Measurements from ENCODE around the gene MARCHF3.
A peak's percentile ranks its signal among the peaks of the same experiment; 100 is the strongest.
"Not testable (repeated sequence)": the region's sequence is repeated elsewhere in the genome, so short reads cannot be mapped to it uniquely, and the experiment has no call there.

Gene MARCHF3, protein sequence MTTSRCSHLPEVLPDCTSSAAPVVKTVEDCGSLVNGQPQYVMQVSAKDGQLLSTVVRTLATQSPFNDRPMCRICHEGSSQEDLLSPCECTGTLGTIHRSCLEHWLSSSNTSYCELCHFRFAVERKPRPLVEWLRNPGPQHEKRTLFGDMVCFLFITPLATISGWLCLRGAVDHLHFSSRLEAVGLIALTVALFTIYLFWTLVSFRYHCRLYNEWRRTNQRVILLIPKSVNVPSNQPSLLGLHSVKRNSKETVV

DNA sequence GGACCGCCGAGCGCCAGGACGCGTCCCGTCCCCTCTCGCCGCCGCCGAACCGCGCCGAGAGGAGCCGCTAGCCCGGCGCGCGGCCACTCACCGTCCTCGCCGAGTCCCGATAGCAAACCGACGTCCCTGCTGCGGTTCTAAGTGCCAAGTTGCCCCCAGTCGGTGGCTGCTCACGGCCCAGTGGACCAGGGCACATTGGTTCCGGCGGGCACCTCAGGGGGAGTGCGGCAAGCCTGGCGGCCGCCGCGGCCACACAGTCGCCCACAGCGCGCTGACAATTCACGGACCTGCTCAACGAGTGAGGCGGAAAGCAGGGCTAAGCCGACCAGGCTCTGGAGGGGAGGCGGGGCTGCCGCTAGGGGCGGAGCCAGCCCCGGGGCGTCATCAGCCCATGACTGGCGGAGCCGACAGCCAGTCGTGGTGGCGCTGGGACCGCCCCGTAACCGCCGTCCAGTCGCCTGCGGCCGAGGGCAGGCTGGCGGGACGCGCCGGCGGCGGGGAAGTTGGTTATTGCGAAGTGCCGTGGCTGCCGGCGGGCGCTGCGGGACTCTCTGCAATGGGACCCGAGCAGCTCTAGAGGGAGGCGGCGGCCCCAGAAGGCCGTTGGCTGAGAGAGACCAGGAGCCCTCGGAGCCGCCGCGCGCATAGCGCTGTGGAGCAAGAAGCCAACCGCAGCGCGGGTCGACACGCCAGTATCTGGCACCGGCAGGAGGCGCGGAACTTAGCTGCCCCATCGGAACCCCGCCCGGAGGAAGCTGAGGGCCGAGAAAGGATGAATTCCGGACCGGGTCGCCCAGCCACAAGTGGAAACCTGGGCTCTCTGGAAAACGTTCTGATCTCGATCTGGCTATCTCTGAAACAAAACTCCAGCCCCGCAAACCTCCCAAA is at the start of gene MARCHF3:
TSS of gene MARCHF3 (minus strand) at position 300 of the 888 bp plus-strand sequence. CDS start 112,387 bp downstream, outside the sequence.
- peak; percentile 94 for DNase-seq

DNA sequence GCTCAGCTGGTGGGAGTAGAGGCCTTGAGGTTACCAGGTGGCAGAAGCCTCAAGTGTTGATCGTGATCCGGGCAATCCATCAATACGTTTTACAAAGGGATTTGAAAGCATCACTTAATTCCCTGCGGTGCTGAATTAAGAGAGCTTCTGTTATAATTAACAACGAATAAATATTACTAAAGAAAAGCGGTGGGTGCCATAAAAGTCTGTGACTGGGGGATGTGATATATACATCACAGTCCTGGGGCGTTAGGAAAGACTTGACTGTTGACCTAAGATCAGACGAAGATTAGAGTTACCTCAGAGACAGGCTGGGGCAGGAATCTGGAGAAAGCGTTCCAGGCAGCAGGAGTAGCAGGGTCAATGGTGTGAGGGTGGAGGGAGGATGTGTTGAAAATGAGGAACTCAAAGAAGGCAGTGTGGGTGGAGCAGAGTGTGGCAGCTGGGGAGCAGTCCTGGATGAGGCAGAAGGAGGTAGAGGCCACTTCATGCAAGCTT is 49.7 kb upstream of the MARCHF3 start:
- no peak for DNase-seq

DNA sequence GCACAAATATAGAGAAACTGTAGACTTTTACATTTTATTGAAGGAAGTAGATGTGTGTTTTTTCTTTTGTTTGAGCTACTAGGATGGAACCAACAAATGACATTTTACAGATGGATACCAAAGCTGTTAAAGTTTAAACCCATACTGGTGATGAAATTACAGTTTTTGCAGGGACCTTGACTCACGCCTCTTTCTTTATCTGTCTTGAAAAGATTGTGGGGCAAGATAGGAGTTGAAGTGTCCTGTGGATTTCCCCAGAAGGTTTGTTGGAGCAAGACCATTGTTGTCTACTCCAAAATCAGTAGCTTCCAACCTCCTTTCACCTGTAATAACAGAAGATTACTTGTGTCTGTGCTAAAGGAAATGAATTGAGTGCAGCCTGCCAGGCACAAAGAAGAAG is 47.0 kb upstream of the MARCHF3 start:
- no peak for DNase-seq

DNA sequence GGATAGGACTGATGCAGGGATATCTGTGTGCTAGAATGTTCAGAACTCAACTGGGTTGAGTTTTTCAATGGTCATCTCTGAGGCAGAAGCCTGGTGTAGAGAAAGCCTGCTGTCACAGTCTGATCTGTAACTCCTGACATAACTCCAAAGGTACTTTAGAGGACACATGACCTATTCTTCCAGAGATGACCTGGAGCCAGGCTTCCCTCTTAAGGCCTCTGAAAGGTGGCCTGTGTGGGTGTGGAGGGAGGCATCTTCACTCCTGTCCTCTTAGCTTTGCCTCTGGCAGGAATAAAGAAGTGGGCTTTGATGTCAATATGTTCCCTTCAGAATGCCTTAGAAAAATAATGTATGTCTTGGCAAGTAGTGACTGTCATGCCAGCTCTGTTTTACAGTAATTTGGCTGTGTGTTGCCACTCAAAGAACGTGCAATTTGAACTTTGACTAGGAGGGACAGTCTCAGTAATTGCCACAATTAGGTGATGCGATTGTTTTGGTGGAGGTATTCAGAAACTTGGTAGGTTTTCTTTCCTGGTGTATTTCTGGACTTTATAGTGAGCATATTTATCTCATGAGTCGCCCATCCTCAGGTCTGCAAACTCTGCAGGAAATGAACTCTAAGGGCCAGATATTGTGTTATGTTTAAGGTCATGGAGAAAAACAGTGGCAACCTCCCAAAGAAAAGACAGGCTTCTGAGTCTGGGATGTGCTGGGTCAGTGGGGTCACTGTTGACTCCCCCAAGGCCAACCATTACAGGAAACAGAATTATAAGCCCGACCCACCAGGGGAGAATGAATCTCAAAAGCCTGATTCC is 46.2 kb upstream of the MARCHF3 start:
- DNase-seq = no peak

DNA sequence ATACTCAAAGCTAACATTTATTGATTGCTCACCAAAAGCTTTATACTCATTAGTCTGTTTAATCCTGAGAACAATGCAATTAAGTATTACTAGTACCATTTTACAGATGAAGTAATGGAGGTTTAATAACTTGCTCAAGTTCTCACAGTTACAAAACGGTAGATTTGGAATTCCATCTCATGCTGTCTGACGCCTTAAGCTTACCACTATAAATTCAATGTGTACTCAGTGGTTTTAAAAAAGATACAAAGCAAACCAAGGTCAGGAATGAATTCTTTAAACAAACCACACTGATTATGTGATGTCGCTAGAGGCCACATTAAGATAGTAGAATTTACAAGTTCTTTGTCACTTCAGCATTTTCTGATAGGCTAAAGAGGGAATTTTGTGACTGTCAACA is 44.1 kb upstream of the MARCHF3 start:
- no peak for DNase-seq

DNA sequence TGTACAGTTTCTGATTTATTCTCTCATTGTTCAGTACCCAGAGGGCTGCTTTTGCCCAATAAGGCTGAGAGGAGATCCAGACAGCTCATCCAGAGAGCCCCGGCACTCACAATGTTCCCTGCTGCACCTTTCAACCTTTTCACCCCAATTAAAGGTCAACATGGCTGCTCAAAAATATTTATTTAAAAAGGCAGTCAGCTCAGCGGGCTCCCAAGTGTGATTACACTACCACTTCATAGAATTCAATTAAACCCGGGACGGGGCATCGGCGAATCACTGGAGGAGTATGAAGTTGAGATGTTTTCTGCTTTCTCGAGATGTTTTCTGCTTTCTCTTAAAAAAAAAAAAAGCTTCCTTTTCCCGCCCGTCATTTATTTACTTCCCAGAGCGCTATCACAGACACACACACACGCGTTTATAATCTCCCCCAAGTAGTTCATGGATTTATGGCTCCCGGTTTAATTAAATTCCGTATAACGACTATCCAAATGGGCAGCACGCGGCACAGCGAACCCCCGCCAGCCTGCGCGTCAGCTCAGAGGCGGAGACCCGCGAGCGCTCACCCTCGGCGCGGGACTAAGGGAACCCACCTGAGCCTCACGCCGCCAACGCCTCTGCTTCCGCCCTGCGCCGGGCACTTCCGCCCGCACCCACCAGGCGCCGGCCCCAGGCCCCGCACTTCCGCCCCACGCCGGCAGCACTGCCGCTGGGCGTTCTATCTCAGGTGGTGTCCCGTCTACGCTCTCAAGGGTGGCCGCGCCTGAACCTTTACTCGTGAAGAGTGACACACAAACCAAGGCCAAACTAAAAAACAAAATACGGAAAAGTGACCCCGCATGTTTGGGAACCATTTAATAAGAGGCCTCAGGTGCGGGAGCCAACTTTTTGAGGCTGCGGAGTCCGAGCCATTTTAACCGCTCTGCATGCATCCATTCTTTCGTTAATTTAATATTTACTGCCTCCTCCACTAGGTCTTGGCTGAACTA is 42.8 kb upstream of the MARCHF3 start, which contains the start of gene C5orf63:
TSS of gene C5orf63 (minus strand) at position 642 of the 986 bp plus-strand sequence. CDS start 14,507 bp downstream, outside the sequence.
- peak; percentile 83 for DNase-seq

DNA sequence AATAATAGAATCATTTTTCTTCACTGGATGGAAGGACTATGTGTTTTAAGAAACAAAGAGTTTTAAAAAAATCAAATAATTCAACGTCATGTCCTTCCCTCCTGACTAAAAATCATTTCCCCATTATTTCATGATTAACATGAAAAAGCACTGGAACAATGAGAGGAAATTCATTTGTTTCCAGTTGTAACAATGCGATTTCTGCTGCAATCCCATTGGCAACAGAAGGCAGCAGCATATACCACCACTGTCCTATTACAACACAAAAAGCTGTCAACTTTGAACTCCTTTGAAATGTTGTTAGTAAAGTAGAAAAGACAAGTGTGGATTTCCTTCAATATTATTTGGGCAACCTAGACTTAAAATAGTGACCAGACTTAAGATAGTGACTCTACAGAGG is 39.9 kb upstream of the MARCHF3 start:
- DNase-seq = no peak

DNA sequence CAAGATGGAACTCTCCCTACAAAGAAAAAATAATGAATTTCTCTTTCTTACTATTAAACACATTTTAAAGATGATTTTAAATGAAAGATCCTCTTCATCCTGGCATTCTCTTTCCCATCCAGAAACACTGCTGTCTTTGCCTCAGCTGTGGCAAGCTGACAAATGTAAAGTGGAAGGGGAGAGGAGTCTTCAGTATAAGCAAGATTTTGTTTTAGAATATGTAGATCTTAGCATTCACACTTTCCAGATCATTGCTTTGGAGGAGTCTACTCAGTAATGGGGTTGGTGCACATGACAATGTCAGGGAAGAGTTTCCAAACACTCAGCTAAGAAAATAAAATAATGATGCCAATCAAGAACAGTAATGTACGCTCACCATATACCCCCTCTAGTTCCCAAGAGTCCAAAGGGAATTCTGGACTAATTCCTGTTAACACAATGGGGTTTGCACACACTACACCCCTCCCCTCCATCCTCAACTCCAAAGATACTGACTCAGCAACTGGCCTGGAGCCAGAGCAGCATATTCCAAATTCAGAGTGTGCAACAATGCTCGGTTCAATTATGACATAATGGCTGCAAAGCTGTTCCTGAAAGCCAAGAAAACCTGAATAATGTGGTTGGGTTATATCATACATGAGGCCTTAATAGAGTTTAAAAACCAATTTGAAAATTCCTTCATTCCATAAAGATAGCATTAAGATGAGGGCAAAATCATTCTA is 38.3 kb upstream of the MARCHF3 start:
- no peak for DNase-seq

DNA sequence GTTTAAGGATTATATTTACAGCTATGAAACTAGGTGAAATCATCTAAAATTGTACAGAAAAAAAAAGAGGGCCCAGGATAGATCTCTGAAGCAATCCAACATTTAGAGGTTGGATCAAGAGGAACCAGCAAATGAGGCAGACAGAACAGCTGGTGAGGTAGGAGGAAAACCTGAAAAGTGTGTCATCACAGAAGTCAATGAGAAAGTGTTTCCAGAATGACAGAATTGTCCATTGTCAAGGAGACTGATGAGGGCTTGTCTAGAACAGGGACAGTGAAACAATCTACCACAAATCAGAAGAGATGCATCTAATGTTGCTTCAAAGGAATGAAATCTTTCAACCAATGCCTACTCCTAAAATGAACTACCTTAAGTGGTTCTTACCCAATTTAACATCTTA is 36.4 kb upstream of the MARCHF3 start:
- no peak for DNase-seq

DNA sequence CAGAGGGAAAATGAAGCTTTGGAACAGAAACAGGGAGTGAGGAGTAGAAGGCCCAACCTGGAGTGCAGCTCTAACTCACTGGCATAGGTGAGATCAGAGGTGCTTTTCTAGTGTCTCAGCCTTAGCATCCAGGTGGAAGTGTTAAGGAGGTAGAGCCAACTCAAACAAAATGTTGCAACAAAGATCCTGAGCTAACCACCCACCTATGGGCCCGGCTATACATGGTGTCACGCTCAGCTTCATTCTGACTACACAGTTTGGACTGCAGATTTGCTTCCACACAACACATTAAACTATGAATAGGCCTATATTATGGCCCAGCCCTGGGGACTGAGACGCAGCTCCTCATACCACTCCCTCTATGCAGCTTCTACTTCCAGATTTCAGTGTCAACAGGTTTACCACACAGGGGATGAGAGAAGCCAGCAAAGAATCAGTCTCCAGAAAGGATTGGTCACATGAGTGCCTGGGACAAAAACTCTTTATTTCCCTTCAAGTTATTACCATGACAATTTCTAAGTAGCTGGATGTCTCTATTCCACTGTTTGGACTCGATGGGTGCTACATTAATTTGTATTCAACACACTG is 34.0 kb upstream of the MARCHF3 start:
- no peak for DNase-seq

DNA sequence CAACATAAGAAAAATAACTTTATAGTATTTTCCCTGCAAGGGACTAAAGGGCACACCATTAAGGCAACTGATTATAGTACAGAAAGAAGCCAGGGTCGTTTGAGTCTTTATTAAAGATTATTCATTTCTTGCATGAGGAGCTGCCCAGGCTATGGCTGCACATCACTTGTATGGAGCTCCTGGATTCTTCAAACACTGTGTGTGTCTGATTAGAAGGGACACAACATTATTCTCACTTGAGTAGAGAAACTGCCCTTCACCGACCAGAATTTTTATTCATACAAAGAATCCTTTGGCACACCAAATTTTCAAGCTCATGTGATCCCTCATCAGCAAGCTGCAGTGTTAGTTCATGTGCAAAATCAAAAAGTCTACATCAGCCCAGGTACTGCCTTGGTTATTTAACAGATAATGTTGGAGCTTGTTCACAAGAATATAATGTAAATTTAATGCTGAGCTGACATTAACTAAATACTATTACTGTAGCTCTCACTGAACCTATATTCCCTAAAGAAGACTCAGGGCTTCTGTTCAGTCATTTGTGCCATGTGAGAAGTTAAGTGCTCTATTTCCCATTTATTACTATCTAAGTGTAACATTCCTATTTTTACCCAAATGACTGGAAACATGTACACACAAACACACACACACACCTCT is 33.0 kb upstream of the MARCHF3 start:
- no peak for DNase-seq

DNA sequence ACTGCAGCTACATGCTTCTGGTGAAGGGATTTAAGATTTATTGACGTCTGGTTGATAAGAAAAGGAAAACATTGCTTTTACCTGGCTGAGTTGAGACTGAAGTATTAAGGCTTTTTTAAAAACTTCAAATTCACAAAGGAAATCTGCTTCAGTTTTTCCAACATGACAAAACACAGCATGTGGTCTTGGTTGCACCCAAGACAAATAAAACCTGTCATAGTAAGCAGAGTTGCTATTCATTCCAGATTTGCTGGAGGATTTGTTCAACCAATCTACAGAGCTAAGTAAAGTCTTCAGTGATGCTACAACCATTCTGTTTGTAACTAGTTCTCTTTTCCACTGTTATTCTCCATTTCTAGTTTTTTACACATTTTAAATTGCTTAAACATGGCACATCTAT is 31.6 kb upstream of the MARCHF3 start:
- no peak for DNase-seq

DNA sequence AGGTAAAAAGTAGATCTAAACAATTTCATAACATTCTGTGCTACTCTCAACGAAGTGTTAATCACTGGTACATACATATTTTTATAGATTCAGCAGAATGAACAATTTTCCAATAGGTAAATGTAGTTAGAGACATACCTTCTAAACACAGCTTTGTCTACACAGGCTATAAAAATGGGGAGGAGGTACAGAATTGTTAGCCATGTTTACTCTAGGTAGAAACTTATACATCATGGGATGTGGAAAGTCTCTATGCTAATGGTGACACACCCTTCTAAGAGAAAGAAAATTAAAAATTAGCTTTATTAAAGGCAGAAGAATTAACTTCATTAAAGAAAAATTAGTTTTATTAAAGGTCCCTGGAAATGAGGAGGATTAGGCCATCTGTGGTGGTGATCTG is 31.2 kb upstream of the MARCHF3 start:
- DNase-seq = no peak

DNA sequence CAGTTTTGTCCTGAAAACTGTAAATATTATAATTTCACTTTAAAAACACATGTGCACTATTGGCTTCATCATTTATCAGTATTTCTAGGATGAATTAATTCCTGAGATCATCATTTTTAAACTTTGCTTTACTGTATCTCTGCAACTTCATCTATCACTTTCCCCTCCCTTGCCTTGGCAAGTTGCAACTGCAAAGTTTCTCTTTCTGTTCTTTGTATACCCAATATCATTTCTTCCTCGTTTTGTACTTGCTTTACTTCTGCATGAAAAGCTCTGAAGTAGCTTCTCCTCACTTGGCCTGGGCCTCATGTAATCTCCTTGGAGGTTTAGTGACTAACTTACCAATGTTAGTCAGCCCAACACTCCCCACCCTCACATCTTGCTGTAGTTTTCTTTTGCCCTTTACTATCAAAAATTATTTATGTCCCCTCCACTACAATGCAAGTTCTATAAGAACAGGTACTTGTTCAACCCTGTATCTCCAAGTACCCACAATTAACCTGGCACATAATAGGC is 30.2 kb upstream of the MARCHF3 start:
- DNase-seq = no peak

DNA sequence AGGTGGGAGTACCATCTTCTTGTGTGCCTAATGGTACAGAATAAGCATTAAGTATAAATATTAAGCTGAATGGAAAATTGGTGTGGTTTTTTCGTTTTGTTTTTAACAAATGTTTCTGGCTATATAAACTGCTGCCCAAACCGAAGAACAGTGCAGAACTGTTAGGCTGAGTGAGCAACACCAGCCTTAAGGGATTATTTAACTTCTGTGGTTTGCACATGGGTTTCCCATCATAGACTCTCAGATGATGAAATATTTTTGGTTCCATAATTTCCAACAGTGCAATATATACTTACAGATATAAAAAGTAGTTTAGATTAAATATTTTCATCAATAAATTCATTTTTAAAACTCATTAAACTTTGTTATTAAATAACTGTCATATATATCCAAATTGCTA is 26.5 kb upstream of the MARCHF3 start:
- no peak for DNase-seq

DNA sequence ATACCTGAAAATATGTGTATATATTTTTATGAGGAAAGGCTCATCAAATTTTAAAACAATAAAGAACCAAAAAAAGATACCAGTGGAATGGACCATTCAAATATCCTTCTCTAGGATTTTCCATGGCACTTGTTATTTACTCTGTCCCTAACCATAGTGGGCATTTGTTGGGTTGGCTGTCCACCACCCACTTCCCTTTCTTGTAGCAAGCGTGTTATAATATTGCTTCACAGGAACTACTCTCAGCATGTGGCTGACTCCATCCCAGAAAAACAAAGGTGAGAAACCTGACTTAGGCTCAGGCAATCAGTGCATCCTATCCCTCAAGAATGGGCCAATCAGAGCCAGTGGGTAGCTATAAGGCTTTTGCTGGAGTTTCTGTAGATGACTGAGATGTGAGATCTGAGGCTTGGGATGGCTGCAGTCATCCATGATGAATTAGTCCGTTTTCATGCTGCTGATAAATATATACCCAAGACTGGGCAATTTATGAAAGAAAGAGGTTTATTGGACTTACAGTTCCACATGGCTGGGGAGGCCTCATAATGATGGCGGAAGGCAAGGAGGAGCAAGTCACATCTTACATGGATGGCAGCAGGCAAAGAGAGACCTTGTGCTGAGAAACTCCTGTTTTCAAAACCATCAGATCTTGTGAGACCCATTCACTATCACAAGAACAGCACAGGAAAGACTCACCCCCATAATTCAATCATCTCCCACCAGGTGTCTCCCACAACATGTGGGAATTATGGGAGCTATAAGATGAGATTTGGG is 25.7 kb upstream of the MARCHF3 start:
- DNase-seq = no peak

DNA sequence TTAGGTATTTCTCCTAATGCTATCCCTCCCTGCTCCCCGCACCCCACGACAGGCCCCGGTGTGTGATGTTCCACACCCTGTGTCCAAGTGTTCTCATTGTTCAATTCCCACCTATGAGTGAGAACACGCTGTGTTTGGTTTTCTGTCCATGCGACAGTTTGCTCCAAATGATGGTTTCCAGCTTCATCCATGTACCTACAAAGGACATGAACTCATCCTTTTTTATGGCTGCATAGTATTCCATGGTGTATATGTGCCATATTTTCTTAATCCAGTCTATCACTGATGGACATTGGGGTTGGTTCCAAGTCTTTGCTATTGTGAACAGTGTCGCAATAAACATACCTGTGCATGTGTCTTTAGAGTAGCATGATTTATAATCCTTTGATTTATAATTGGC is 23.2 kb upstream of the MARCHF3 start:
- DNase-seq = not testable (repeated sequence)

DNA sequence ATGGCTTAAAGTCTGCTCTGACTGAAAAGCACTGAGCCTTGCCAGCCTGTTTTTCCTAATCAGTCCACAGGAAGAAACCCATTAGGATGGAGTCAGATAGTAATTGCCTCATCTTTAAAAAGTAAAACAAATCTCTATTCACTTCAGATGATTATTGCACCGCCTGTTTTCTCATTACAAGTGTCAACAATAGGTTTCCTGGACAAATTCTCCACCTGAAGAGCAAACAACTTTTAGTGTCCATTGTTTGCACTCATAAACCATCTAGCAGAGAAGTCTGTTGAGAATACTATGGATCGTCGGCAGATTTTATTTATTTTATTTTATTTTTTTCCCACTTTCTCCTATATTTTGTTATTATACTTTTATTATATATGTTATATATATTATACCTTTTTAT is 22.7 kb upstream of the MARCHF3 start:
- DNase-seq = no peak

DNA sequence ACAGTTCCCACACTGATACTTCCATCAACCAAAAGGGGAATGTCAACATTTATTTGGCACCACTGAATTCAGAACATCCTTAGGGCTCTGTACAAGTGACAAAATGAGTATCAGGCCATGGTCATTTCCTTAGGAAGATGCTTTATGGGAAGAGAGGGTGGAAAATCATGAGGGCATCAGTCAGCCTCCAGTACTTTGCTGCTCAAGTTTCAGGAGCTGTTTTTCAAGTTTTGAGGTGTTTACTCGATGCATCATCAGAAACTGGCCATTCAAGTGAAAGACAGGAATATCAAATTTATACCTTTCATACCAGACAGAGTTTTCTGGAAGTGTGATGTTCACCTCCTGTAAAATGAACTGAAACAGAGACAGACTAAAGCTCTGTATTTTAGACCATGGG is 21.2 kb upstream of the MARCHF3 start:
- no peak for DNase-seq

All from activated CD4-positive, alpha-beta T cell treated with anti-CD3 and anti-CD28 coated beads for 48 hours (primary cell).